ENCODE measurements around the gene CTCFL. TPM values are rescaled to one million over a fixed set of nuclear protein-coding genes. Genes with fewer than 3 reads are reported as not detected.

Gene CTCFL
- total RNA-seq, 2 donors from 2014 or later: not detected

- Mint-ChIP-seq H3K36me3 (peaks cover 0 to 7% of the 10 kb centered on the region in 2 donors), H3K27ac (peak overlapping the region in 1 of 2 donors; percentile 8), H3K9me3 (peaks cover 4% of the 10 kb centered on the region in 2 donors)
- peak in 1 of 2 donors; percentile 67 for ATAC-seq
- no peak for DNase-seq (ENCODE audit: low spot score in 2 of 2)
These were observed 72.9 kb downstream of the CTCFL start for GRCh38 chr20:57451795-57452661.

GRCh38 chr20:57451431-57451794 is 73.5 kb downstream of the CTCFL start:
- Mint-ChIP-seq H3K9me3 (peaks cover 4% of the 10 kb centered on the region in 2 donors), H3K27ac (peak overlapping the region in 1 of 2 donors; percentile 45), H3K36me3 (peaks cover 0 to 7% of the 10 kb centered on the region in 2 donors)
- ATAC-seq (no peak), DNase-seq (ENCODE audit: low spot score in 2 of 2) (no peak)

GRCh38 chr20:57450931-57451330 is 74.0 kb downstream of the CTCFL start:
- ATAC-seq (no peak), DNase-seq (ENCODE audit: low spot score in 2 of 2) (no peak)
- Mint-ChIP-seq H3K27ac (no peak overlapping the region), H3K36me3 (peaks cover 0 to 7% of the 10 kb centered on the region in 2 donors), H3K9me3 (peaks cover 4% of the 10 kb centered on the region in 2 donors)

- DNase-seq (ENCODE audit: low spot score in 2 of 2) (no peak), ATAC-seq (peak in 1 of 2 donors; percentile 35)
- H3K36me3 Mint-ChIP-seq: peaks cover 0 to 7% of the 10 kb centered on the region in 2 donors
- H3K9me3 Mint-ChIP-seq: peaks cover 4% of the 10 kb centered on the region in 2 donors
- H3K27ac Mint-ChIP-seq: no peak overlapping the region
These were observed 74.5 kb downstream of the CTCFL start for GRCh38 chr20:57450419-57450818.

- Mint-ChIP-seq H3K9me3 (peaks cover 4% of the 10 kb centered on the region in 2 donors), H3K27ac (no peak overlapping the region), H3K36me3 (peaks cover 0 to 7% of the 10 kb centered on the region in 2 donors)
- ATAC-seq (no peak), DNase-seq (ENCODE audit: low spot score in 2 of 2) (no peak)
These were observed 75.3 kb downstream of the CTCFL start for GRCh38 chr20:57449398-57450354.

- H3K36me3 Mint-ChIP-seq: peaks cover 0 to 7% of the 10 kb centered on the region in 2 donors
- ATAC-seq (no peak), DNase-seq (ENCODE audit: low spot score in 2 of 2) (no peak)
- peaks cover 4% of the 10 kb centered on the region in 2 donors for H3K9me3 Mint-ChIP-seq
- H3K27ac Mint-ChIP-seq: no peak overlapping the region
These were observed 76.1 kb downstream of the CTCFL start for GRCh38 chr20:57448764-57449354.

Other genes starting within 250 kb of the CTCFL start
- not detected for gene SPO11, start 195.3 kb downstream of the CTCFL start, total RNA-seq
- gene RAE1, start 173.9 kb downstream of the CTCFL start, total RNA-seq: 10 to 100 TPM; 47.3 to 67.5 TPM
- 10 to 100 TPM; 43.4 to 97.5 TPM for gene RBM38, start 133.7 kb downstream of the CTCFL start, total RNA-seq
- not detected for gene PCK1, start 36.0 kb upstream of the CTCFL start, total RNA-seq
- gene ZBP1, start 95.3 kb upstream of the CTCFL start, total RNA-seq: 1 to 10 TPM in 1 of 2 donors, under 1 TPM in 1; 0.16 to 1.1 TPM
- 1 to 10 TPM; 2.2 to 3.9 TPM for gene PMEPA1, start 184.9 kb upstream of the CTCFL start, total RNA-seq

All from activated naive CD4-positive, alpha-beta T cell treated with anti-CD3 and anti-CD28 coated beads, Interleukin-2, amount 50 U/mL, for 72 hours (primary cell).